Effector CD8-positive, alpha-beta T cell (primary cell): ENCODE data around the gene GFPT2.
"Not testable (repeated sequence)": the region's sequence is repeated elsewhere in the genome, so short reads cannot be mapped to it uniquely, and the experiment has no call there.

ENCODE experiments used
- DNase-seq: peaks from one replicate; lab custom pipeline; 2025; lab: John Stamatoyannopoulos, UW

GFPT2 gene

DNA sequence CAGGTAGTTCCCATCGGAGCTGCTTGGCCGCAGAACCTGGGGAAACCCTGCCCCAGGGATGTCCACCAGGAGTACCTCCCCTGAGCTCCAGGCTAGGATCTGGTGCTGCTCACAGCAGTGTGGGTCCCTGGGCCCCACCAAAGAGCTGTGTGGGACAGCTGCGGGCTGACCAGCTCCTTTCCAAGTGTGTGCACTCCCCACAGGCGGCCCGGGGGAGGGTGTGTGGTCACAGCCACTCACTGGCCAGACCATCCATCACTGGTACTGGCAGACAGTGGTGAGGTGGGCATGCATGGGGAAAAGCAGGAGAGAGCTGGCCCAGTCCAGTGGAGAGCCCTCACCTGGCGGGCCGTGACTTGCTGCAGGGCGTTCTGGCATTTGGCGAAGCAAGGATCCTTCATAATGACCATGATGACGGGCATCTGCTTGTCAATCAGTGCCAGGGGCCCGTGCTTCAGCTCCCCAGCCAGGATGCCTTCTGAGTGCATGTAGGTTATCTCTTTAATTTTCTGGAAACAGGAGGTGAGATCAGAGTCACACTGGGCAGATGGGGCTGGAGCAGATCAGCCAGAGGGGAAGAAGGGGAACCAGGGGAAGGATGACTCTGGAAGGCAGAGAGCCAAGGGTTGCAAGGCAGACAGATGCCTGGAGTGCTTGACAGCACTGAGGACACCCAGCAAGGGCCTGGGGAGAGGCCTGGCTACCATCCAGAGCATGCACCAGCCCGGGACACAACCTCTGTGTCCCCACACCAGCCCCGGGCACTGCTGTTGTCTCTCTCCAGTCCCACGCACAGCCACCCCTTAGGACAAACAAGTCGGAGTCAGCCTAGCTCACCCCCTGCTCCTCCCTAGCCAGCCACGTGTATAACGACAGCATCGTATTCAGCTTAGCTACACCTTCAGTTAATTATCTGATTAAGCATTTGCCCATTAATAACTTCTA, 48.4 kb downstream of the GFPT2 start:
- DNase-seq = no peak

DNA sequence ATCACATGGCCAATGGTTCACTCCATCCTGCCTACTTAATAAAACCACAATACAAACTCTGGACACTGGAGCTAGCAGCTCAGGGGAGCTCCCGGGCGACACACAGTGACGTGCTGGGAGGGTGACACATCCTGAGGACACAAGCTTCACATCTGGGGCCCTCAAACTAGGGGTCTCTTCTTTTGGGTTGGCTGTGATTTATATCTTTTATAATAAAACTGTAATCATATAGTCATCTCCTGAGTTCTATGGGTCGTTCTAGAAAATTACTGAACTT, 49.2 kb downstream of the GFPT2 start:
- no peak for DNase-seq

DNA sequence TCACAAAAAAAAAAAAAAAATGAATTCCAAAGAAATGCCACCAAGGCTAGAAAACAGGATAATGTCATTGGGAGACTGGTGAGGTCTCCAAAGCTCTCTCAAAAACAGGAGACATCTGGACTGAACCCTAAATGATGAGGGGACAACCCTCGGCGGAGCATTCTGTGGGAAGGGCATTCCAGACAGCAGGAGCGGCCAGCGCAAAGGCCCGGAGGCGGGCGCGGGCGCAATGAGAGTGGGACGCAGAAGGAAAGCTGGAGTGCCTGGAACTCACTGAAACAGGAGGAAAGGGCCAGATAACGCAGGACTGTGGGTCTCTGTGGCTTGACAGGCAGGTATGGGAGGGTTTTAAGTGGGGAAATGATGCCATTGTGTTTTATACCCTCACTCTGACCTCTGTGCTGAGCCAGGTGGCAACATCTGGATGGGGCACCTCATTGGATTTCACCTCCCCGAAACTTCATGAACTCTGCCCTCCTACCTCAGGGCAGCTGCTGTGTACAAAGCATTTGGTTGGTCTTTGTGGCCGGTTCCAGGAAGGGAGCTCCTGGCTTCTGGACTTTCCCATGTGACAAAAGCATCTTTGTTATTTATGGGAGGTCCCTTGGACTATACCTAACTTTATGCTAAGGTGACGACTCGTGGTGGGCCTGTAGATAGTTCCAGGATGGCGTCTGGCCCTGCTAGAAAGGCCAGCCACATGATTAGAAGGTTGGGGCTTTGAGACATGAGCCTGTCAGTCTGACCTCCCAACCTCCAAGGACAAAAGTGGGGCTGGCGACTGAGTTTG, 49.7 kb downstream of the GFPT2 start:
- DNase-seq = no peak

DNA sequence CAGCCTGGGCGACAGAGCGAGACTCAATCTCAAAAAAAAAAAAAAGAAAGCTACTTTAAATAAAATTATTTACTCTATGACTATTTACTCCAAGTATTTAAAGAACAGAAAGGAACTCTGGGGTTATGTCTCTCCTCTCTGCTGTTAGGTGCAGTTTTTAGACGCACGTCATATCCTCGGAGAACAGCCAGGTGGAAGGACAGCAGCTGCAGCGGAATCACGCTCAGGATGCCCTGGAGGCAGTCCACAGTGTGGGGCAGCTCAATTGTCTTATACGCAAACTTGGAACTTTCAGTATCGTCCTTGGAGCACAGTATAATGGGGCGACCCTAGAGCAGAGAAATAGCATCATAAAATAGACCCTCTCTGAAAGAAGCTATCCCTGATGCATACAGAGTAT, 50.9 kb downstream of the GFPT2 start:
- no peak for DNase-seq

DNA sequence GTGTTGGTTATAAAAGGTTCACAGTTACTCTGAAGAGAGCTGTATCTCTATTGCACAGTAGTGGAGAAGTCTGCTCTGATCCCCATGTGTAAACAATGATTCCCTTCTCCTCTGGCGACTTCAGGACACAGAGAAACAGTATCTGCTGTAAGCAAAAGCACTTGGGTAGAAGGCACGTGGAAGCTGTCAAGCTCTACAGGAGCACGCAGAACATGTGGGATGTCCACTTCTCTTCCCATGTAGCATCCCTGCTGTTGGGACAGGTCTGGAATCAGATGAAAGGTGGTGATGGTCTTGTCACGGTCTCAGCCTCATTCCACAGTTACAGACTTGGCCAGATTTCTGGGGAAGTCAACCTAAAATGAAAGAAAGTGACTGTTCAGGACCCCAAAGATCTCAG, 51.9 kb downstream of the GFPT2 start:
- DNase-seq = no peak

DNA sequence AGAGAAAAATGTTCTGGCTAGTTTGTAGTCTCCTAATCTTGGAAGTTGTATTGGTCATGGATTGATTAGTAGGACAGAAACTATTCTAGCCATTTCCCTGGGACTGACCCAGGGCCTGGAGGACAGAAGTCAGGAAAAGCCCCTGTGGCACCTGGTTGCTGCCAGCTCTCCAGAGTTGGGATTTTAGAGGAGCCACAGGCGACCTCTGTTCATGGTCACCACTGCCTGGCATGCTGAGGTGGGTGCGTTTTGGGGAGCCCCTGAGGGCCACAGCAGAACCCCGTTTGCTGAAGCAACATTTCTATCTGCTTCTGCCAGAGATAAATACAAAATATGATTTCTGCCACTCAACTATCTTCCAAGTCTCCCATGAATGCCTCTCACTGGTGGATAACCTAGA, 53.6 kb downstream of the GFPT2 start:
- DNase-seq = no peak

DNA sequence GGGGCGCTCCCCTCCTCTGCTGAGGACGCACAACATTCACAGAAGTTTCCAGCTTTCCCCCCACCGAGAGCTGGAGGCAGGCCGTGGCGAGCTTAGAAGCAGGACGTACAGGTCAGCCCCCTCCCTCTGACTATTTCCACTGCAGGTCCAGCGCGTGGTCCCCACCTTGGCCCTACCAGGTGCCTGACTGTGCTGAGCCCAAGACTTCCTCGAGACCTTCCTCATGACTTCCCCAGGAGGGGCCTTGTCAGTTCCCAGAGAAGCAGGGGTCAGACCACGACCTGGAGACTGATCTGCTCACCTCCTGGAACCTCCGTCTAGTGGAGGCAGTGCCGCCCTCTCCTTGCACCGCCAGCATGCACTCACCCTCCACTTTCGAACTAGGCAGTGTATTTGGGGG, 54.1 kb downstream of the GFPT2 start:
- DNase-seq = not testable (repeated sequence)

DNA sequence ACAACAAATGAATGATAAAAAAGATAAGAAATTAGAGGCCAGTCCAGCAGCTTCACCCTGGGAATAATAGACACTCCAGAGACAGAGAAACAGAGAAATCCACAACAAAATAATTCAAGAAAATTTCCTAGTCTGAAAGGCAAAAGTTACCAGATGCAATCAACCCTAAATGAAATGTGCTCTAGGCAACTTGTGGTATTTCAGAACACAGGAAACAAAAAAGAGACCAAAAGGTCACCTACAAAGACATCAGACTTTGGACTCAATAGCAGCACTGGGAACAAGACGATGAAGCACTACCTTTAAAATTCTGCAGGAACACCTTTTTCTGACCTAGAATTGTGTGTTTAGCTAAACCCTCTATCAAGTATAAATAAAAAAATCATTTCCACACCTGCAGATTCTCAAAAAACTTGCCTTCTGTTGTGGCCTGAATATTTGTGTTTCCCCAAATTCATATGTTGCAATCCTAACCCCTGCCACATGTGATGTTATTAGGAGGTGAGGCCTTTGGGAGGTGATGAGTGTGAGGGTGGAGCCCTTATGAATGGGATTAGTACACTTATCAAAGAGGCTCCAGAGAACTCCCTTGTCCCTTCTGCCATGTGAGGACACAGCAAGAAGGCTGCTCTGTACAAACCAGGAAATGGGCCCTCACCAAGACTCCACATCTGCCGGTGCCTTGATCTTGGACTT, 55.4 kb downstream of the GFPT2 start:
- no peak for DNase-seq

DNA sequence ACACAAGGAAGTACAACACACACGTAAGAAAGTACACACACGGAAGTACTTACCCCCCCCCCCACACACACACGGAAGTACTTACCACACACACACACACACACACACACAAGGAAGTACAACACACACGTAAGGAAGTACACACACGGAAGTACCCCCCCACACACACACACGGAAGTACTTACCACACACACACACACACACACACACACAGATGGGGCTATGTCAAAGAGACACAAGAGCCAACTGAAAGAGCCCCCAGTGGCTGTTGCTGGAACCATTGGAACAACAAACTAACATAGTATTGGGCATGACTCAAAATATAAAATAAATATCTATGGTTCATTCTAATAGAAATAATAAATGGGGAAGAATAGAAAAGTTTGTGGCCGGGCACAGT, 56.4 kb downstream of the GFPT2 start:
- no peak for DNase-seq

DNA sequence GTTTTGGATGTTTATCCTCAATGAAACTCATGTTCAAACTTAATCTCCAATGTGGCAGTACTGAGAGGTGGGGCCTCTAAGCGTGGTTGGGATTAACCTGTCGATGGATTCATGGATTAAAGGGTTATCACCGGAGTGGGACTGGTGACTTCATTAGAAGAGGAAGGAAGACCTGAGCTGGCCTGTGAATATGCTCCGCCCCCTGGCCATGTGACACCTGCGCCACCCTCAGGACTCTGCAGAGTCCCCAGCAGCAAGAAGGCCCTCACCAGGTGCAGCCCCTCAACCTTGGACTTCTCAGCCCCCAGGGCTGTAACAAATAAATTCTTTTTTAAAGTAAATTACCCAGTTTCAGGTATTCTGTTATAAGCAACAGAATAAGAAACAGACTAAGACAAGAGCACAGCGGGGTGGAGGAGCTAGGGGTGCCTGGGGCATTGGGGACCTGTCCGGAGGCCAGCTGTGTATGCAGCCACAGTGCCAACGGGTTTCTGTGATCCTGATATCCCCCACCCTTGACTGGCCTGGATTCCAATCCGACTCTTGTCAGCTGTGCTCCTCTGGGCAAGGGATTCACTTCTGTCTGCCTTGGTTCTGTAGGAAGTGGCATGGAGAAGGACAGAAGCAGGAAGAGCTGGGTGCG, 58.1 kb downstream of the GFPT2 start:
- DNase-seq = no peak

DNA sequence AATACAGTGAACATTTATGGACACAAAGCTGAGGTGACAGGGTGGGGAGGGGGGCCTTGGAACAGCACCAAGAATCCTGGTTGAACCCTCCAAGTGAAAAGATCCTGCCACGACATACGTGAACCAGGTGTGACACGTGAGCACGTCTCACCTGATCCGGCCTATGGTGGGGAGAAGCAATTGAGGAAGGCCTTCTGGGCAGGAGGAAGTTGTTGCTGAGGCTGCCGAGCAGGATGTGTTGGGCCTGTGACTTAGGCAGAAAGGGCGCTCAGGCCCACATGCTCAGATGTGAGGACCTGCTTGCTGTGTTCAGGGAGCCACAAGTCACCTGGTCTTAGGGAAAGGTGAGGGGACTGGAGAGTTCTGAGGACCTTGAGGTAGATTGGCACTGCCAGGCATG, 58.7 kb downstream of the GFPT2 start:
- no peak for DNase-seq

DNA sequence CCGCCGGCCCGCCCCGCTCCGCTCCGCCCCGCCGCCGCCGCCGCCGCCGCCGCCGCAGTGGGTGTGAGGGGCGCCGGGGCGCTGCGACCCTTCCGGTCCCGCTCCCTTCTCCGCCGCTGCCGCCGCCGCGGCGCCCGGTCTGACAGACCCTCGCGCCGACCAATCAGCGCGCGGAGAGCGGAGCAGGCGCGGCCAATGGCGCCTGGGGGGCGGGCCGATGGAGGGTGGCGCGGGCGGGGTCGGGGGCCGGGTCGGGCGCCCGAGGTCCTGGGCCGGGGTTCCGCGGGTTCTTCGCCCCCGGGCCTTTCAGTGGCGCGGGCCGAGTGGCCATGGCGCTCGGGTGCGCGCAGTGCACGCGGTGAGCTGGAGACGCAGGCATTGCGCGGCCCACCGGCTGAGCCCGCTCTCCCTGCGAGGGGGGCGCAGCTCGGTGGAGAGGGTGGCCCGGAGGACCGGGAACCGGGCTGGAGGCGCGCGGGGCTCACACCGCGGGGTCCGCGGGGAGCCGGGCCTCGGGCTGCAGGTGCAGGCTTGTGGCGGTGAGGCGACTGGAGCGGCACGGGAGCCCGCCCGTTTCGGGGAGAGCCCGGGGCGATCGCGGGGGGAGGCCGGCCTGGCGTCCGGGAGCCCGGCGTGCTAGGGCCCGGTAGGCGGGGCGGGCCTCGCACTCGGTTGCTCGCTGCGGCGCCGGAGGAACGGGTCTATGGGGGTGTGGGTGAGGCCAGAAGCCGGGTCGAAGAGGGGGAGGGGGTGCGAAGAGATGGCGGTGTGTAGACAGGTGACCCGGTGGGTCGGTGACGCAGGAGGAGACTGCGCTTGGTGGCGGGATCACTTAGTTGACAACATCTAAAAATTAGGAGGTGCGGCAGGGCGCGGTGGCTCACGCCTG, 60.9 kb downstream of the GFPT2 start, which contains the start of gene MAPK9:
Gene MAPK9 (minus strand): TSS at position 141 of the 889 bp plus-strand sequence. CDS start 11,522 bp downstream, outside the sequence.
- DNase-seq = peak; percentile 80

DNA sequence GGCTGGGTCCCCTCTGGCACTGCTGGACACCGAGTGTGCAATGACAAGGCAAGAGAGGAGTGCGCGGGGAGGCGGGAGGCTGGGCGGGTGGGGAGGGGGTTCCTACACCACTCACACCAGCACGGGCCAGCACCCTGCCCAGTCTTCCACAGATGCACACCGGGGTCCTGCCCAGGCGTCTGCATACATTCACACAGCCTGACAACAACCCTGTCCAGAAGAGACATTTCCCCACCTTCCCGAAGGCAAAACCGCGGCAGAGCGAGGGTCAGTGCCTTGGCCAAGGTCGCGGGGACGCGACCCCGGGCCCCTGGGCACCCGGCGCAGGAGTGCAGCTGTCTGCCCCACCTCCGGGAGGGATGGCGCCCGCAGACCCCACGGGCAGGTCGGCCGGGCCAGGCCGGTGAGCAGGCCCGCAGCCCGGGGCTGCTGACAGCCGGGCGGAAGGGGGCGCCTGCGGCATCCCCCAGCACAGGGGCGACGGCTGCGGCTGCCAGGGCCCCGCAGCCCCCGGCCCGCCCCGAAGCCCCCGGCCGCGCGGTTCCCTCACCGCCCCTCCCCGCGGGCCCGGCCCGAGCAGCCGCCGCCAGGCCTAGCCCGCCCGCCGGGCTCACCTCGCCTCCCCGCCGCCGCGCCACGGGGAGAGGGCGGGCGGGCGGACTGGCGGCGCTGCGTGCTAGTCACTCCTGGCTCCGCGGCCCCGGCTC, 61.7 kb downstream of the GFPT2 start:
- no peak for DNase-seq

DNA sequence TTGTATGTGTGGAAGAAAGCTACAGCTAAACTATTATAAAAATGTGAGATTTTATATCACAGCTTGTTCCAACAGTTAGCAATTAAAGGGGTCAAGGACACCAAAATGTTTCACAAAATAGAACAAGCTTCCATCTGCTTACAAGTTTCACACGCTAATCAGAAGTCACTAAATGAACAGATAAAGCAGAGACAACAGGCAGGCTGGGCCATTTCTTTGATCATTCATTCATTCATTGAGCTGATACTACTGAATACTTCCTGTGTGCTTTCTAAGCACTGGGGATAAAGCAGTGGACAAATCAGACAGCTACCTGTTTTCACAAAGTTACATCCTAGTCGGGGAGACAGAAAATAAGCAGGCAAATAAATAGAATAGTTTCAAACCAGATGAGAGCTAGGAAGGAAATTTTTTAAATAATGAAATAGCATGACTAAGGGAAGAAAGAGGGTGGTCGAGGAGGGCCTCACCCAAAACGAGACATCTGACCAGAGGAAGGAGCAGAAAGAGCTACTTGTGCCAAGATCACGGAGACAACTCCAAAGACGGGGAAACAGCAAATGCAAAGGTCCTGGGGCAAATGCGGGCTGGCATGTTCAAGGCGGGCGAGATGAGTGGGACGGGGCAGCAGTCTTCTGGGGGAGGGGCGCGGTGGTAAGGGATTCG, 62.4 kb downstream of the GFPT2 start:
- no peak for DNase-seq

DNA sequence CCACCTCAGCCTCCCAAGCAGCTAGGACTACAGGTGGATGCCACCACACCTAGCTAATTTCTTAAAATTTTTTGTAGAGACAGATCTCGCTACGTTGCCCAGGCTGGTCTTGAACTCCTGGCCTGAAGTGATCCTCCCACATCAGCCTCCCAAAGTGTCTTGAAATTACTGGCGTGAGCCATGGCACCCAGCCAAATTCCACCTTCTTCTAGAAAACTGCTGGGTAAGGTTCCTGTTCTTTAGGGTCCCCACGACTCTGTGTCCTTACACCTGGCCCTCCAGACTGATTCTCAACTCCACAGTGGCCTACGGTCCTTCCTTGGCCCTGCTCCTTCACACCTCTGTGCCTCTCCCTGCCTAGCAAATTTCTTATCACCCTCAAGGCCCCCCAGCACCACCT, 63.2 kb downstream of the GFPT2 start:
- DNase-seq = no peak

DNA sequence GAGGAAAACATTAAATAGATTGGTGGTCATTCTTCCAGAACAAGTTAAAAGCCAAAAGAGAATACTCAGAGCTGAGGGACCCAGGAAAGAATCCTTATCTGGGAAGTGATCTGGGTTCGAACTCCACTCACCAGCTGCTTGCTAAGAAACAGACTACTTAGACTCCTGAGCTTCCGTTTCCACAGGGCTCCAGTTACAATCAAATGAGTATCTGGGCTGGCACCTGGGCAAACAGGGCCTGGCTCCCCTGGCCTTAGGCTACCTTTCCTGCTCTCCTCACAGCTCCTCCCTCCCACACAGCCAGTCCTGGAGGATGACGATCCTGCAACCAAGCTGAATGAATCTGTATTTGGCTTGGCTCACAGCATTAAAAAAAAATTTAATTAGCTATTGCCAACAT, 63.7 kb downstream of the GFPT2 start:
- DNase-seq = no peak

DNA sequence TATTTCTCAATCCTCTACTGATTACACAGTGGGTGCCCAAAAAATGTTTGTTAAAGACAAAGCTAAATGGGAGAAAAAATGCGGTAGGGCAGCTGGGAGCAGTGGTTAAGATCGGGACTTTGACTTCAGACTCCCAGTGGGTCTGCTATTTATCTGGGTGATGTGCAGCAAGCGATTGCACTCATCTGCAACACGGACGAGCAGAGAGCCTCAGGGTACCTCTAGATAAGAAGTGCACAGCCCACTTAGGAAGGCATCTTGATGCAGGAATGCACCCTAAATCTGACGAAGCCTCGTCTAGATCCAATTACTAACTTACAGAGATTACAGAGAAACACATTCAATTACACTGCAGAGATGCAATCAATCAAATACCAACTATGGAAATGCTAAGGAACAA, 65.3 kb downstream of the GFPT2 start:
- no peak for DNase-seq

DNA sequence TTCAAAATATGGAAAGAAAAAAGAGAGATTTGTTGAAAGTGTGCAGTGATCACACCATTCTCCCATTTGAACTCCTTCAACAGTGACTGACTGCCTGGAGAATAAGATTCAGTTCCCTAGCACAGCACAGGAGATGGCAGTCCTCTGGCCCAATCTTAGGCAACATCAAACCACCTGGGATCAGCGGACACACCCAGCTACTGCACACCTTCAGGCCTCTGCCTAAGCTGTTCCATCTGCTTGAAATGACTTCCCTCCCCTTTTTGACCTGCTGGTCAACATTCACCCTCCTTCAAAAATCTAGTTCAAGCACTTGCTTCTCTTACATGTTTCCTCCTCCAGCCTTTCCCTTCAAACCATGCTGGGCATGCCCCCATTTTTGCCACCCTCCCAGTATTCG, 65.7 kb downstream of the GFPT2 start:
- DNase-seq = no peak

DNA sequence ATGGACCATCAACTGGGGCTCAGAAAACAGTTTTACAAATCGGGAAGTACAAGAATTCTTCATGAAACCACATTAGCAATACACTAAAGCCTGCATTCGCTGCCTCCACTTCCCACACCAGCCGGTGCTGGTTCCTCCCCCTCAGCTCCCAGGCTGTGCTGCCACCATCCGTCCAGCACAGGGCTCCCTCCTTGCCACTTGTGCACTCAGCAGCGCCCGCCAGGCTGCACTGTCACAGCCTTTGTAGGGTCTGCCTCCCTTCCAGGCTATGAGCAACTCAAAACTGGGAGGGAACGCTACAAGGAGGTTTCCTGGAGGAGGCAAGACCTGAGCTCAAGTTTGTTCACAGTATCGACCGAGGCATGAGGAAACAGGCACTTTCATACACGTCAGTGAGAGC, 69.0 kb downstream of the GFPT2 start:
- no peak for DNase-seq
